HT-29 (cell line): ENCODE results near the gene NAALADL2. TPM values are rescaled to one million over a fixed set of nuclear protein-coding genes. Genes with fewer than 3 reads are reported as not detected.

ENCODE experiments used
- DNase-seq: peaks from one replicate; pipeline ENCODE4 v3.0.0-alpha.2; 2015; ENCODE audit warnings: low spot score
- total RNA-seq: library from RNA; depleted of rRNA; stranded (reverse); fragments of >200 nt; shearing (Covaris generic); gene quantifications from 2 replicates; pipeline ENCODE4 v1.2.3, GENCODE V29; 2014

NAALADL2 gene
- total RNA-seq, 1 experiment from 2014 or later: 9.4 TPM

DNA sequence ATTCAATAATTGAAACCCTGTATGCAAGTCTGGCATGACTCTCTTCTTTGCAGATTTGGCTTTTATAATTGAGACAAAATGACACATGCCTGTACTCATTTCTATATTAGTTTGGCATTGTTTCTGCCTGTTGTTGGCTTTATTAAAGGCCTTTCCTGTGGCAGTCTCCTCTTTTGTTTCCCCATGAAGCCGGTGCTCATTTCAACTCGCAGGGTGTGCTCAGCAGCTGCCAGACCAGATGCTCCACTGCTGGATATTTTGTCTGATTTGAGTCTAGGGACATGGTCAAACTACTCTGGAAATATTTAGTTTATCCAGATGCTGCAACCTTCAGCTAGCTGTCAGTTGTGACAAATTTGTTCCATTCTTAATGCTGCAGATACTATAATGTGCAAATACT is 445.3 kb downstream of the NAALADL2 start:
- no peak for DNase-seq

DNA sequence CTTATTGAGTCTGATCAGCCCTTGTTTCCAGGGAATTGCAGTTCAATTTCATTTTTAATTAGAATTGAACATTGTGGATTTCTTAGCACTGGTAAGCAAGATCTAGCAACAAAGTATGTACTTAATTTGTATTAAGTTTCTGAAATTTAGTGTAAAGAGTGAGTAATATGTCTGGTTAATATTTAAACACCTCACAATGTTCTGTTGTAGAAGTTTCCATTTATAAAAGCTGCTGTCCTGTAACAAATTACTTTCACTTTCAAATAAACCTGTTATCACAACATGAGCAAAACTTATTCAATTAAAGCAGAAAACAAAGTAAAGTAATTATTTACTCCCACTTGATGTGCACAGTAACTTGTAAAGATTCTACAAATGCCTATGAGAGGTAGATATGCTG is 448.5 kb downstream of the NAALADL2 start:
- DNase-seq: peak; percentile 63

DNA sequence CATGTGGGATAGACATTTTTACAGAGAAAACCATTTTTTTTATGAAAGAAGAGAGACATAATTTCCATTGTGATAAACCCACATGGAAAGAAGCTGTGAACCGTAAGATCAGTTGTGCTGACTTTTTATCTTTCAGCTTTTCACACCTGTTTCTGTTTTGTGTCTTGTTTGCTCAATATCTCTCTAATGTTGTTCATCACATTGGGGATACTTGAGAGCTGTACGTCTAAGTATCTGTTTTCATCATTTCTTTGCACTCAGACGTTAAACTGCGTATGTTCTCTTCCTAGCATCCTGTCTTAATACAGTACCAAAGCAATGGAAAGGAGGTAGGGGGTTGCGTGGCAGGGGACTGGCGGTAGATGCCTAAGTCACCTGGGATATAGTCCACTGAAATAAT is 449.0 kb downstream of the NAALADL2 start:
- DNase-seq: no peak

DNA sequence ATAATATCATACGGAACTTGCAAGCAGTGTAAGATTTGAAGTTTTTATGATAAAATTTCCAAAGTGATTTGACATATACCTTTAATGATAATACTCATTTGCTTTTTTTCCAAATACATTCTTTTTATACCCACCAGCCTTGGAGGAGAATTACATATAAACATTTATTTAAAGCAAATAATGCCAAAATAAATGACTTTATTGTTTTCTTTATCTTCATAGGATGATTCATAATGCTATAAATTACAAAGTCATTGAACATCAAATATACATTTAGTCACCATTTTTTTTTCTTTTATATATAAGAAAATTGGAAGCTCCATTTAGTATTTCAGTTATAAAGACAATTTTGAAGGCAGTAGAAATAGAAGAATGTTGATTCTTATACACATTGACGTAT is 450.9 kb downstream of the NAALADL2 start:
- DNase-seq: no peak

DNA sequence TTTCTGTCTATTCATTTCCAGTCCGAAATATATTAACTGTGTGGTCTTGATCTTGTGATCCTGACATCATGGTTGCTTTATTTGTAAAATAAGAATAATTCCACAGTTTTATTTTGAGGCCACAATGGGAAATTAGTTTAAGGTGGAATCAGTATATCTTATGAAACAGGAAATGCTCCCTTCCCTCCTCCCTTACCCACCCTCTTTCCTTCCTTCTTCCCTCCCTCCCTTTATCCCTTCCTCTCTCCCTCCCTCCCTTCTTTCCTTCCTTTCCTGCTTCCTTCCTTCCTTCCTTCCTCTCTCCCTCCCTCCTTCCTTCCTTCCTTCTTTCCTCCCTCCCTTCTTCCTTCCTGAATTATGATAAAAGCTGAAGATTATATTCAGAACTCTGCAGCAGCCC is 452.3 kb downstream of the NAALADL2 start:
- DNase-seq: no peak

DNA sequence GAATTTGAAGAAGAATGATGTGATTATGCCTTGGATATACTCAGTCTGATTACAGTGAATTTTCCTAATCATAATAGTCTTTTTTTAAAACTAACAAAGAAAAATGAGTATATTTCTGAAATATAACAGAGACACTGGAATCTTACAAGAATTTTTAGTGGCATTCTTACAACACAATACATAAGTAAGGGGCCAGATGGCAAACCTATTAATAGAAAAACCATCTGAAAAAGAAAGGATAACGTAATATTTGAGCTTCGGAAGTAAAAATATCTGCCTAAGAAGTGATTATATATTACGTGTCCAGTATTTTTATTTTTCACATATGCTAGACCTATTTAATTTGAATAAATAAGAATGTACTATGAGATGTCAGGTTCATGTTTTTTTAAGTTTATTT is 452.8 kb downstream of the NAALADL2 start:
- no peak for DNase-seq

DNA sequence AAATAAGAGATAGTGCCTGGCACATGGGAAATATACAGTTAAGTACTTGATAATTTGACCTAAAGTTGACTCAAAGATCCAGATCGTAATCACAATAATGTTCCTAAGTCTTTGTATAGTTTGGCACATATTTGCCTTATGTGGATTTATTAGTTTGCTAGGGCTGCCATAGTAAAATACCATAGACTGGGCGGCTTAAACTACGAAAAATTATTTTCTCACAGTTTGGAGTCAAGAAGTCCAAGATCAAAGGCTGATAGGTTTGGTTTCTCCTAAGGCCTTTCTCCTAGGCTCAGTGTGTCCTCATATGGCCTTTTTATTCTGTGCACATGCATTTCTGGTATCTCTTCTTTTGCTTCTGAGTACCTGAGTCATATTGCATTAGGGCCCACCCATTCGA is 453.7 kb downstream of the NAALADL2 start:
- peak; percentile 21 for DNase-seq

DNA sequence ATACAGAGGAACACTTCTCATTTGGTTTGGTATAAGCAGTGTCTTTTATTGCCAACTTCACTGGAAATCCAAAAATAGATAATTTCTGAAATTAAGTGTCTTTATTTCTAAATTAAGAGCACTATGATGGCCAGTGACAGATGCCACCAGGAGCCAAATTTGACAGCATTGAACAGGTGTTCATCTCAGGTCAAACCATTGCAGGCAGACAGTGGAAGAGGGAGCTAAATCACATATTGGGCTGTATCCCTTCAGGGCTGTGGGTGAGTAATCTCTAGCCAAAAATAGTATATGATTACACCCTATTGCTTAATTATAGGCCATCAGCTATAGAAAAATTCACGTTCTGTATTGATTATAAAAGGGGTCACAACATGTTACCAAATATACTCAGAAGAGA is 457.7 kb downstream of the NAALADL2 start:
- DNase-seq: no peak

DNA sequence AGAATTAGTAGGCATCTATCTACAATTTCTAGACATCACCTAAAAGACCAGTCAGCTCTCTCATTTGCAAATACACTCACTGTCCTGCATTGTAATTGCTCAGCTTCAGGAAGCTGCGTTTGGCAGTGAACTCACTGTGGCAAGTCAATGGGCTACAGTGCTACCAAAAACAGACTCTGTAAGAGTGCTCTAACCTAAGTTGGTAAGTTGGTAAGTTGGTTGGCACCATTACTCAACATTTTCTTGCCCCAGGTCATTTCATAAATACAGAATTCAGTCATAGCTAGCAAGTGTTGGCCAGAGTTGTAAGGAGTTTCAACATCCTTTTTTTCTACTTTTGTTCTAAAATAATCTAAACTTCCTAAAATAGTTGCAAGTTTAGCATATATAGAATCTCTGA is 466.3 kb downstream of the NAALADL2 start:
- no peak for DNase-seq

DNA sequence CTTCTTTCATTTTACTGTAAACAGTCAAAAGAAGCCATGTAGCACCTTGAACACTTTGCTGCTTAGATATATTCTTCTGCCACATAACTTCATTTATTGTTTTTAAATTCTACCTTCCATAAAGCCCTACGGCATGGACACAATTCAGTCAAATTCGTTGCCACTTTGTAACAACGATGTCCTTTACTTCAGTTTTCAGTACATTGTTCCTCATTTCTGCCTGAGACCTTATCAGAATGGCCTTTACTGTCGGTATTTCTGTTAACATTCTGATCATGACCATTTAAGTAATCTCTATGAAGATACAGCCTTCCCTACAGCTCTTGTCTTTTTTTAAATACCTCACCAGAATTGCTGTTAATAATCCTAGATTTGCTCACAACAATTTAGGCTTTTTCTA is 466.9 kb downstream of the NAALADL2 start:
- DNase-seq: no peak

DNA sequence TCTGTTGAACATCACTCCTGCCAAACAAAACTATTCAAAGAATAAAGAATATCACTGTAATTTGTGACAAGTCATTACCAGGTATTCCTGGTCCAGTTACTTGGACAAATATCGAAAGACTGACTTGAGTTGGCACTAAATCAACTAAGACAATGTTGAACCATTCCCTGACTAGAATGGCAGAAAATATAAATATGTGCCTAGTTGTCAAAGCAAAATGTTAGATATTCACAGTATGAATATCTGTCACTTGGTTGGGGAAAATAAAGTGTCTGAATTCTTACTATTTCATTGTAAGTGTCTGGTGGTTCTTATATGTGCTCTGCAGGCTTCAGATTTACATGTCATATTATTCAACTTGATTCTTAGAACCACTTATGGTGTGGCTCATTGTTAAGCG is 470.2 kb downstream of the NAALADL2 start:
- DNase-seq: no peak

DNA sequence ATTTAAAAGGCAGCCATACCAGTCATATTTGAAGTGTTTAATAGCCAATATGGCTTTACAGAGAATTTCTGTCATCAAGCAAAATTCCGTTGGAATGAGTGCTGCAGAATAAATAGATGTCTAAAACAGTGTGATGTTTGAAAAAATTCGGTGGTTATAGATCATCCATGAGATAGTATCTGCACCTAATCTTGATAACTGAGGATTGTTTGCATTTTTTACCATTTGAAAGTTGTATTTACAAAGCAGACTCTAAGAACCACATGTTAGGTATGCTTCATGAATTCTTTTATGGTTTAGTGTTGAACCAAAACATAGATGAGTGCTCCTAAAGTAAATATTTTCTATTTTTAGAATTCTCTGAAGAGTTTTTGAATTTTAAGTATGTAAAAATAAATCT is 476.1 kb downstream of the NAALADL2 start:
- DNase-seq: no peak

DNA sequence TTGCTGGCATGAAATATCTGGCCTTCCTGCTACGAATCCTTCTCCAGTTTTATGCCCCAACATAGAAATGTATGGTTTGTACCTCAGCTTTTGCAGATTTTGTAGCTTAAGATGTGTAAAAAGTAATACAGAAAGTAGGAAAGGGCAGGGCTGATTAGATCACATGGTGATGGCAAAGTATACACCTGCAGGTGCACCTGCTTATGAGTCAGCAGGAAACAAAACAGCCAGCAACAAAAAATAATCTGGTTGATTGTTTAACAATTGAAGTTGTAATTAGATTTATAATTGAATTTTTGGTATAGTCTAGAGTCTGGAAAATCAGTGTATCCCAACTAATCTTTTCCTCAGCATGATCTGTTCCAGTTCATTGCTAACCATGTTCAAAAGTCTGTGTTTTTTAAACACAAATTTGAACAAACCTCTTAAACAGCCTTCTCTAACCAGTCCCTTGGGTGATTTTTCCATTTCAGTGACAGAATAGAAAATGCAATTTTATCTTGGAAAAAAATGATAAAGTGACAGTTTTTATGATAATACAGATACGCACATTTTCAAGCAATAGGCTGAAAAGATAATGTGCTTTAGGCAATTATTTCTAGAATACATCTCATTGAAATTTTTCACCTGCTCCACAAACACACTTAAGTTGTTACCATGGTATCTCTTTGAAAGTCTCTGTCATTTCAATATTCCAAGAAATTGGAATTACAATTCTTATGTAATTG is 477.4 kb downstream of the NAALADL2 start:
- peak; percentile 61 for DNase-seq

DNA sequence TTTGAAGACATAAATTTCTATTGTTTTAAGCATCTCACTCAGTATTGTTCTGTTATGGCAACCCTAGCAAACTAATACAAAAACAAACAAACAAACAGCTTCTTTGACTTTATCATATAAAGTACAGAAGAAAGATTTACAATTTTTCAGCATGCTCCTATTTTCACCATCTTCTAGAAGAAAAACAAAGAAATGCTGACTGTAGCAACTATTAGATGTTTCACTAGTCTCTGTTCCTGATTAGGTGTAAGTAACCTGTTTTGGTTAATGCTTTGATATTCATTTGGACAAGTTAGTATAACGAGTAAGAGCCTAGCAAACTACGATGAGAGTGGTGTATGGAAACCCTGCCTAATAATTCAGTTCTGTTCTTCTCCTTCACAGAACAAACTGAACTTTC is 478.5 kb downstream of the NAALADL2 start:
- DNase-seq: no peak

DNA sequence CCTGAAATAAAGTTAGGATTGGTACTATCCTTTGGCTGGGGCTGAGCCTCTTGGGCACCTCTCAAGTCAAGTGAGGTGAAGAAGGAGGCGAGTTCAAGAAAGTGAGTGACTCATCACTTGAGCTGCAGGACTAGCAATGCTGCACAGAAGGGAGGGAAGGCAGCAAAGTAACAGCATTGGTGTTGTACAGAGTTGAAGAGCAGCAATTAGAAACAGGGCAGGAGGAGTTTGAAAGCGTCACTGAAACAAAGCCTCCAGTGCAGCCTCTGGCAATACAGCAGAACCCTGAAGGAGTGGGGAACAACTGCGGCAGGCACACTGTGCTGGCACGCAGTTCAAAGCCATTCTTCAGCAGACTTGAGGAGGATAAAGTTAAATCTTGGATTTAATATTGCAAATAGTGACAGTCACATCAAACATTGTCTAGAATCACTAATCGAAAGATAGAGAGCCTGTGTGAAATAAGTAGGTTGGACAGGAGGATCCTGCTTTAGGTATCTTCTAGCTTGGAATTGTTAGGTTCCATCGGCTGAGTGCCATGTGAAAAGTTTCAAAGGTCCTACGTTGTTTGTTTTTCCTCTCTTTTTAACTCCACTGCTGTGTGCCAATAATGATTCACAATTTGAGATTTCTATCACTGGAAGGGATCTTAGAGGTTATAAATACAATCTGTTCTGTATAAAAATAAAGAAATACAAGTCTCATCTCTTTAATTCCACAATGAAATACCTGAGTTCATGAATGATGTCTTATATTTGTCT is 479.8 kb downstream of the NAALADL2 start:
- DNase-seq: peak; percentile 81

DNA sequence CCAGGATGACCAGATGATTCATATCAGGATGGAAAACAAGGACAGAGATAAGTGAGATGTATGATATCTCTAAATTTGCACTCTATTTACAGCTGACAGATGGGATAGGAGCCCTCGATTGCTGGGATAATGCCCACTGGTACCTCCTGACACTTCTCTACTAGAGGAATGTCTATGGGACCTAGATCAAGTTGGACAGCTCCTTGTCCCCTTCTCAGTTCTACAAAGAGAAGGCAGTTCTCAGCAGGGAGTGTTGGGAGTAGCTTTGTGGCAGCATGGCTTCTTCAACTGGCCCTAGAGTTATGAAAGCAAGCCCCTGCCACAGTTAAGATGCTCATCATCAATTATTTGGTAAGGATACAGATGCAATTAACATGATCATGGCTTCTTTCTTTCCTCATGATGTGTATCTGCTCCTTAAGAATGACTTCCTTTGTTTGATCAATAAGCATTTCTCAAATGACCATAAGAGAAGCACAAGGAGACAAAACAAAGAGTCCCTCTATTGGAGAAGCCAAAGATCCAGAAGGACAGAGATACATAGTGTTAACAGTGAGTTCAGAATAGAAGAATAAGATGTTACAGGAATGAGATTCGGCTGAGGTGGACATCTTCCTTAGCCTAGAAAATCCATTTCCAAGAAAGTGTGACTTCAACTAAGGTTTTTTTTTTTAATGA is 481.3 kb downstream of the NAALADL2 start:
- DNase-seq: no peak

DNA sequence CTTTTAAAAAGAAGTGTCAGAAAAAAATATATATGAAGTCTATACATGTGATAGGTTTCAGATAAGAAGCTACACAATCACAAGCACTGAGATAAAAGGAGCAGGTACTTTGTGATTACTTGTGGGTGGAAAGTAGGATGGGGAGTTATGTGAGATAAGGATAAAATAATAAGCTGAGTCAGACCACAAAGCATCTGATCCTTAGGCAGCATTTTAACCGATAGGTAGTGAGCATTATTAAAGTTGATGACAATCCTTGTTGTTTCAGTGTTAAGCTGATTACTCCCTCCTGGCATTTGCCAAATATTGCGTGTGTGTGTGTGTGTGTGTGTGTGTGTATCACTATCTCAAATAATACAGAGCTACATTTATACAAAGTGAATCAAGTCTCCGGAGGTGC is 483.1 kb downstream of the NAALADL2 start:
- DNase-seq: no peak

DNA sequence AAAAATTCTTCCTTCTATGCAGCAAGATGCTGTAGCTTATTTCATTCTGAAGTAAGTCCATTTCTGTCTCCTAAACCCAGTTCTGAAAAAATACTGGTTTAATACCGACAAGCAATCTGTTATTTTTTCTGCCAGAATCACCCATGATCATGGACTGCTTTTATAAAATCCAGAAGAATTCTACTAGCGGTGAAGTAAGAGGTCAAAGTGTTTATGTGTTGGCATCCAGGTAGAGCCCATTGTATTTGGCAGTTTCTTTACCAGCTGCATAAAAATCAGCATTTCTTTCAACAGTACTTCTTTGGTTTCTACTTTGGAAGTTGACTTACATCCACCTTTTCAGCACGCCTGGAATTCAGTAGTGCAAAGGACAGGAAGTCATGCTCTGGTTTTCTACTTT is 484.8 kb downstream of the NAALADL2 start:
- DNase-seq: no peak

DNA sequence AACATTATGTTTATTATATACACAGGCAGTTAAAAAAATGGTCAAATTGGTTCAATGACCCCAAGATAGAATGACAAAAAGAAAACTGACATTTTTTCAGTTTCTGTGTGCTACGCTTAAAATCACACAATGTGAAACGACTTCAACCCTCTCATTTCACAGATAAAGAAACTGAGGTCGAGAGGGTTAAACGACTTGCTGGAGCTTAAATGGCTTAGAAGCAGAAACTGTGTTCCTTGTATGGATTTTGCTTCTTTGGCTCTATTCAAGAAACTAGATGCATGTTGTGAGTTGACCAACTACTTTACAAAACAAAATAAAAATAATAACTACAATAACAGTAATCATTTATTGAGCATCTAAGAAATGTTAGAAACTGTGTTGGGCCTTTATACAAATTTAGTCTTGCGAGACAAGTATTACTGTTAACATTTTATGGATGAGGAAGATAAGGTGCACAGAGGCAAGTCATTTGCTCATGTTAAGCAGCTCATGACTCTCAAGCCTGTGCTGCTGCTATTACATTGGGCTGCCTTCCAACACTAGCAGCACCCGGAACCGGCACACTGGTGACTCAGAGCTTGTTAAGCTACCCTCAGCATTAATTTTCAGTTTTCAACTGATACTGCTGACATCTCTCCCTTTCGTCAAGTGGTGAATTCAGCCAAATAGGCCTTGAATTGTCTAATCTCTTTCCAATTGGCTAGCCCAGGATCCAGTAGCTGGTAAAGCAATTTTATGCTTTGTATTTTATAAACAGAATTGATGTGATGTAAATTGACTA is 487.6 kb downstream of the NAALADL2 start:
- peak; percentile 80 for DNase-seq

DNA sequence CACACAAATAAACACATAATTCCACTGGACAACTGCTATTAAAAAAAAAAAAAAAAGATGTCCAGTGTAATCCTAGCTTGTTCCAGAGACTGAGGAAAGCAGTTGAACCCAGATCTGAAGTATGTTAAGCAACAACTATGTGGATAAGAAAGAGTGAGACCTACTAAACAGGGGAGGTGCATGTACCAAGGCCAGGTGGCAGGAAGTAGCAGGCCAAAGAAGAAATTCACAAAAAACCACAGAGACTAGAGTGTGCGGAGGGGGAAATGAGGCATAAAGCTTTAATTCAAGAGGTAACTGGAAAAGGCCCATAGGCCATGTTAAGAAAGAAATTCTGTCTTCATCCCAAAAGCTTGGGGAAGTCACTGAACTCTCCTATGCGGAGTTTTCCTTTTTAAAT is 490.0 kb downstream of the NAALADL2 start:
- DNase-seq: no peak

DNA sequence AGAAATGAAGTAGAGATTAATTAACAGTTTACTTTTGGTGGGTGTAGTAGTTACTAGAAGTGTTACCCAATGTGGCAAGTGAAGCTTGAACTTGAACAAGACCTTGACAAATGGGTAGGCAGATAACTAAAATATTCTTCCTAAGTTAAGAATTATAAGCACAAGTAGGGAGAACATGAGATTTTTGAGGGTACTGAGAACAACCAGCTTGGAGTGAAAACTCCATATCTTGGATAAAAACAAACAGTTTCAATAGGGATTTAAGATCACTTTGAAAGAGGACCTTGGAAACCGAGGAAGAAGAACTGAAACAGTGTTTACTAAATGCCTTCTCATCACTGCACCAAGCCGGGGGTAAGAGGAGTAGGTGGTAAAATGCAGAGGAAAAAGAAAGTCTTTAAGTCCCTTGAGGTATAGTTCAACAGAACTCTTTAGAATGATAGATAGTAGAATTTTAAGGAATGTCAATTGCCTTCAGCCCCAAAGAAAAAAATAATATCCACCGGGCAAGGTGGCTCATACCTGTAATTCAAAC is 496.7 kb downstream of the NAALADL2 start:
- no peak for DNase-seq

DNA sequence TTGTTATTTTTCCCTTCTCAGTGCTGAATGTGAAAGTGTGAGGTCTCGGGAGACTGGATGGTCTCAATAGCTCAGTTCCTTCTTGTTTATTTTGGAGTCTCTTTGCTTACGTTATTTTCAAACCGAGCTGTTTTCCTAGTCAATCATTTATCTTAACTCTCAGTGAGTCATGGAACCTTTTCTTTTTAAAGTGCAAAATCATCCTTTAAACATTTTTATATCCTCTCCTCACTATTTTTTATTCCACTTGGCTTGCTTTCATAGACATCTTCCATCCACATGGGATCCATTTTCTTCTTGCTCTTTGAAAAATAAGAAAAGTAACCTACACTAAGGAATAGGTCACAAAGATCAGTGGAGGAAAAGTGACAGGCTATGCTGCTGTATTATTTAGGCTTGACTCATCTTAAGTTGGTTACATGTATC is 497.8 kb downstream of the NAALADL2 start:
- DNase-seq: no peak
